ENCODE data around the gene DNAJB11. TPM values are rescaled to one million over a fixed set of nuclear protein-coding genes. Genes with fewer than 3 reads are reported as not detected.

Gene DNAJB11
- total and polyA plus RNA-seq, 2 donors (not counting 1 experiment from before 2014, with no cell fraction given), result 17.9 to 27.7 TPM

GRCh38 chr3:186598794-186599141, 28.2 kb downstream of the DNAJB11 start:
- ATAC-seq (ENCODE audit: low read depth), result no peak
- H3K4me2 ChIP-seq (replicated peaks; ENCODE audit: low read depth, low read length, poor library complexity, severe bottlenecking), result no peak overlapping the region
- H4K20me1 ChIP-seq (ENCODE audit: control insufficient read depth, insufficient read depth, low read length, poor library complexity, severe bottlenecking), result no peaks in the 10 kb centered on the region
- H3K9me3 ChIP-seq (ENCODE audit: control extremely low read depth in 1 of 3, control insufficient read depth in 2 of 3, insufficient read depth in 1 of 3, low read length in 2 of 3), result no peaks in the 10 kb centered on the region
- DNase-seq, result no peak
- ChIA-PET POLR2A (interaction anchor here (0.7 kb wide), 1 partner anchor 30 kb away, joined by 4 read pairs; no protein-coding TSS in a partner anchor), CTCF (interaction anchor here (4.0 kb wide), 1 partner anchor 17 kb away, joined by 24 read pairs; no protein-coding TSS in a partner anchor)
- no peak overlapping the region for H3K9ac ChIP-seq (ENCODE audit: low read length)
- no peak overlapping the region for H3K27ac ChIP-seq (ENCODE audit: low read length in 2 of 2)
- H3K36me3 ChIP-seq (replicated peaks in 1 of 2; ENCODE audit: control extremely low read depth in 1 of 2, control insufficient read depth in 1 of 2, extremely low read depth in 1 of 2, insufficient read depth in 2 of 2, low read length in 1 of 2), result no peaks in the 10 kb centered on the region
- TF ChIP-seq EZH2 (IDR thresholded peaks at IDR 0.05; ENCODE audit: borderline replicate concordance, insufficient read depth, low read depth, low read length, poor library complexity, severe bottlenecking) (no peak), CTCF (IDR thresholded peaks at IDR 0.05) (no peak)
- peaks cover 9% of the 10 kb centered on the region for H3K27me3 Mint-ChIP-seq
- H3K9me3 Mint-ChIP-seq (ENCODE audit: insufficient read depth), result no peaks in the 10 kb centered on the region
- intact Hi-C loops (cut with micrococcal nuclease), result no loop called here
- 95% methylated on average over 3 of the region's 4 CpGs for WGBS (ENCODE audit: insufficient coverage)
- H2AFZ ChIP-seq (ENCODE audit: insufficient read depth, low read depth, low read length, poor library complexity, severe bottlenecking), result no peak overlapping the region
- no peak overlapping the region for H3K27ac Mint-ChIP-seq
- no peaks in the 10 kb centered on the region for H3K27me3 ChIP-seq (replicated peaks in 1 of 4; ENCODE audit: control extremely low read depth in 1 of 4, control insufficient read depth in 3 of 4, insufficient read depth in 4 of 4, low read length in 3 of 4)
- H3K4me1 Mint-ChIP-seq, result no peaks in the 10 kb centered on the region
- H3K4me3 ChIP-seq (ENCODE audit: control extremely low read depth in 1 of 5, extremely low read depth in 1 of 5, insufficient read depth in 1 of 5, low read depth in 2 of 5, low read length in 4 of 5), result no peak overlapping the region
- no peaks in the 10 kb centered on the region for H3K4me1 ChIP-seq (ENCODE audit: control insufficient read depth in 2 of 2, insufficient read depth in 2 of 2, low read length in 2 of 2)
- H3K4me3 Mint-ChIP-seq, result no peak overlapping the region
- no peaks in the 10 kb centered on the region for H3K79me2 ChIP-seq (ENCODE audit: control insufficient read depth, insufficient read depth, low read length)

DNA sequence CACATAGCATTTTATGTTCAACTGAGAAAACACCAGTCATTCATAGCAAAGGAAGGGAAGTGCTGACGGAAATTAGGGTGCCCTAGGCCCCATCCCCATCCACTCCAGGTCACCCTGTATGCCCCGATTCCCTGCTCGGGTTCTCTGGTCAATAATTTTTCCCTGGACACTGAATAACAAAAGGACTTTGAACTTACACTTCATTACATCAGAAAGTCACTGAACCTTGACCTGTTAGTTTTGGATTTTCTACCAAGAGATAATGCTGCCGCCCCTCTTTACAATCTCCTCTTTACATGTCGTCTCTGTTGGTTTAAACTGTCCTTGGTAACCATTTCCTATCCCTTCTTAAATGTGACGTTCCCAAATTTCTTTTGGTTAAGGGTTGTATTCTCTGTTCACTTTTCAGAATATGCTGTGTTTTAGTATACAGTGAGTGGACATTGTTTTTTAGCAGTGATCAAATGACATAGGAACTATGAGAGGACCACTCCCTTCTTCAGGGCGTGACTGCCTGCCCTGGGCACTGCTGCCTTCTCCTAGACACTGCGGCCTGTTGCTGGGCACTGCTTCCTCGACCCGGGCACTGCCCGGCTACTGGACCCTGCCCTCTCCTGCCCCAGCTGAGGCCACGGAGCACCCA, 28.7 kb downstream of the DNAJB11 start:
- TF ChIP-seq CTCF (IDR thresholded peaks at IDR 0.05) (no peak), EZH2 (IDR thresholded peaks at IDR 0.05; ENCODE audit: borderline replicate concordance, insufficient read depth, low read depth, low read length, poor library complexity, severe bottlenecking) (no peak)
- no peaks in the 10 kb centered on the region for H3K4me1 ChIP-seq (ENCODE audit: control insufficient read depth in 2 of 2, insufficient read depth in 2 of 2, low read length in 2 of 2)
- H3K27ac ChIP-seq (ENCODE audit: low read length in 2 of 2), result no peak overlapping the region
- no peak overlapping the region for H3K4me2 ChIP-seq (replicated peaks; ENCODE audit: low read depth, low read length, poor library complexity, severe bottlenecking)
- CTCF ChIA-PET, result interaction anchor here (4.0 kb wide), 1 partner anchor 17 kb away, joined by 24 read pairs; no protein-coding TSS in a partner anchor
- DNase-seq (no peak), ATAC-seq (ENCODE audit: low read depth) (no peak)
- H4K20me1 ChIP-seq (ENCODE audit: control insufficient read depth, insufficient read depth, low read length, poor library complexity, severe bottlenecking), result no peaks in the 10 kb centered on the region
- no peaks in the 10 kb centered on the region for H3K4me1 Mint-ChIP-seq
- intact Hi-C loops (cut with micrococcal nuclease), result no loop called here
- POLR2A ChIA-PET, result interaction anchor here (0.7 kb wide), 1 partner anchor 30 kb away, joined by 4 read pairs; no protein-coding TSS in a partner anchor
- H3K36me3 ChIP-seq (replicated peaks in 1 of 2; ENCODE audit: control extremely low read depth in 1 of 2, control insufficient read depth in 1 of 2, extremely low read depth in 1 of 2, insufficient read depth in 2 of 2, low read length in 1 of 2), result no peaks in the 10 kb centered on the region
- no peaks in the 10 kb centered on the region for H3K79me2 ChIP-seq (ENCODE audit: control insufficient read depth, insufficient read depth, low read length)
- no peak overlapping the region for H3K27ac Mint-ChIP-seq
- H2AFZ ChIP-seq (ENCODE audit: insufficient read depth, low read depth, low read length, poor library complexity, severe bottlenecking), result no peak overlapping the region
- no peak overlapping the region for H3K4me3 Mint-ChIP-seq
- H3K9ac ChIP-seq (ENCODE audit: low read length), result no peak overlapping the region
- H3K9me3 Mint-ChIP-seq (ENCODE audit: insufficient read depth), result no peaks in the 10 kb centered on the region
- no peak overlapping the region for H3K4me3 ChIP-seq (ENCODE audit: control extremely low read depth in 1 of 5, extremely low read depth in 1 of 5, insufficient read depth in 1 of 5, low read depth in 2 of 5, low read length in 4 of 5)
- no peaks in the 10 kb centered on the region for H3K27me3 ChIP-seq (replicated peaks in 1 of 4; ENCODE audit: control extremely low read depth in 1 of 4, control insufficient read depth in 3 of 4, insufficient read depth in 4 of 4, low read length in 3 of 4)
- H3K27me3 Mint-ChIP-seq, result peaks cover 12% of the 10 kb centered on the region
- no peaks in the 10 kb centered on the region for H3K9me3 ChIP-seq (ENCODE audit: control extremely low read depth in 1 of 3, control insufficient read depth in 2 of 3, insufficient read depth in 1 of 3, low read length in 2 of 3)
- WGBS (ENCODE audit: insufficient coverage), result 89% methylated on average over 8 of the region's 12 CpGs

Measured in B cell (primary cell).